Activated CD4-positive, alpha-beta memory T cell treated with anti-CD3 and anti-CD28 coated beads, Interleukin-2, amount 10 ng/mL, durations not matched to agents 7 days and 5 days (primary cell): Measurements from ENCODE around the gene SHOX. TPM values are rescaled to one million over a fixed set of nuclear protein-coding genes. Genes with fewer than 3 reads are reported as not detected.
"Not testable (repeated sequence)": the region's sequence is repeated elsewhere in the genome, so short reads cannot be mapped to it uniquely, and the experiment has no call there.

ENCODE experiments used
- CTCF ChIA-PET: fragments of 350-600 bp; sonication (Branson Sonifier 250); formaldehyde crosslinking; loops from one replicate; lab custom pipeline; 2021; ENCODE audit warnings: antibody characterized with exemption, inconsistent platforms; lab: Charles Lee
- POLR2A ChIA-PET: fragments of 350-600 bp; sonication (Branson Sonifier 250); formaldehyde crosslinking; loops from one replicate; lab custom pipeline; 2021; ENCODE audit warnings: antibody characterized with exemption; lab: Charles Lee
- DNase-seq: peaks from one replicate; pipeline ENCODE4 v3.0.0-alpha.2; 2020
- H3K27ac Mint-ChIP-seq: one replicate; pipeline ENCODE4 v1.8.0; 2021; ENCODE audit warnings: mild to moderate bottlenecking, mixed read lengths
- H3K27me3 Mint-ChIP-seq: one replicate; pipeline ENCODE4 v1.8.0; 2021; ENCODE audit warnings: mixed read lengths
- H3K36me3 Mint-ChIP-seq: one replicate; pipeline ENCODE4 v1.8.0; 2021; ENCODE audit warnings: low read depth, mixed read lengths
- H3K4me1 Mint-ChIP-seq: one replicate; pipeline ENCODE4 v1.8.0; 2021; ENCODE audit warnings: mixed read lengths
- H3K4me3 Mint-ChIP-seq: one replicate; pipeline ENCODE4 v1.8.0; 2021; ENCODE audit warnings: mild to moderate bottlenecking, mixed read lengths
- H3K9me3 Mint-ChIP-seq: one replicate; pipeline ENCODE4 v1.8.0; 2021; ENCODE audit warnings: mixed read lengths
- total RNA-seq, 2 experiments: library from RNA; stranded (reverse); gene quantifications; one replicate each; pipeline ENCODE4 v1.2.3, GENCODE V29; 2021

Gene SHOX
- total RNA-seq, 2 experiments from 2014 or later = not detected

- Mint-ChIP-seq H3K9me3 (peaks cover 7% of the 10 kb centered on the region), H3K4me3 (no peak overlapping the region), H3K36me3 (no peaks in the 10 kb centered on the region), H3K27me3 (no peaks in the 10 kb centered on the region), H3K27ac (no peak overlapping the region), H3K4me1 (no peaks in the 10 kb centered on the region)
- ChIA-PET CTCF (no interaction called here), POLR2A (no interaction called here)
- no peak for DNase-seq
These were observed 18.6 kb downstream of the SHOX start for GRCh38 chrX:649166-649565.

DNA sequence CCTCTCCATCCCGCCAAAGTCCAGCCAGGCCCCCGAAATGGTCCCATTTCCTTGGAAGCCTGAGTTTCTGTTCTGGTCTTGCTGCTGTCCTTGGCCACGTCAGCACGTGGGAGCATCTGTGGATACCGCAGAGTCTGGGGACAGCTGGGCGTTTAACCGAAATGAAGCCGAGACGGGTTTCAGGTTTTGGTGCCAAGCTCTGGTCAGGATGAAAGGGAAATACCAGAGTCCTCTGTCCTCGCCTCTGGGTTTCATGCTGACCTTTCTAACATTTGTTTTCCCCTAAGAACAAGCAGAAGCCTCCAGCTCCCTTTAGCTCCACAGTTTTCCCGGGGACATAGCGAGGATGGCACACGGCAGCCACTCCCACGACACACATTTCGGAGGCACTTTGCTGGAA lies 19.7 kb downstream of the SHOX start:
- ChIA-PET POLR2A (no interaction called here), CTCF (no interaction called here)
- no peaks in the 10 kb centered on the region for H3K4me1 Mint-ChIP-seq
- H3K36me3 Mint-ChIP-seq = no peaks in the 10 kb centered on the region
- H3K27me3 Mint-ChIP-seq = no peaks in the 10 kb centered on the region
- H3K4me3 Mint-ChIP-seq = no peak overlapping the region
- H3K27ac Mint-ChIP-seq = no peak overlapping the region
- peaks cover 7% of the 10 kb centered on the region for H3K9me3 Mint-ChIP-seq
- DNase-seq = no peak

DNA sequence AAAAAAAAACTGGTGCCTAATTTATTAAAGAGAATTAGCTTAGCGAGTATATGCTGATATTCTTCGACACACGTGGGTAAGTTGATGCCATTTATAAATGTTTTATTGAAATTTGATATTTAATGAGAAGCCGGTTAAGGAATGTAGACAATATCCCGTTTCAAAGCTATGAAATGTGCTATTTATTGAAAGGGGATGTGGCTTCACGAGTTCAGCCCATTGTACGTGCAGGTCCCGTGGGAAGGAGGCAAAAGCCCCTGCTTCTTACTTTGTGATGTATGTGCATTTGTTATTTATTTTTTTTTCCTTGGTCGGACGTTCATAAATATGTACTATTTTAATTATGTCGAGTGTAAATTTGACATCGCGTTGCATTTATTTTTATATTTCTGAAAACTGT lies 20.2 kb downstream of the SHOX start:
- CTCF ChIA-PET = no interaction called here
- no peak for DNase-seq
- Mint-ChIP-seq H3K4me1 (no peaks in the 10 kb centered on the region), H3K27ac (no peak overlapping the region), H3K36me3 (no peaks in the 10 kb centered on the region), H3K9me3 (peaks cover 7% of the 10 kb centered on the region), H3K27me3 (no peaks in the 10 kb centered on the region), H3K4me3 (no peak overlapping the region)
- POLR2A ChIA-PET = no interaction called here

DNA sequence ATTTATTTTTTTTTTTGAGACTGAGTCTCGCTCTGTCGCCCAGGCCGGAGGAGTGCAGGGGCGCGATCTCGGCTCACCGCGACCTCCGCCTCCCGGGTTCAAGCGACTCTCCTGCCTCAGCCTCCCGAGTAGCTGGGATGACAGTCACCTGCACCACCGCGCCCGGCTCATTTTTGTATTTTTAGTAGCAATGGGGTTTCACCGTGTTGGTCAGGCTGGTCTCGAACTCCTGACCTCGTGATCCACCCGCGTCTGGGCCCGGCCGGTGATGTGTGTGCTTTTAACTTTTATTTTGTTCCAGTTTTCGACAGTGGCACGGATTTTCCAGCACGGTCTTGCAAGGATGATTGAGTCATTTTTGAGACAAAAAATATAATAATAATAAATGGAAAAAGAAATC lies 21.3 kb downstream of the SHOX start:
- POLR2A ChIA-PET, H3K27ac Mint-ChIP-seq, H3K36me3 Mint-ChIP-seq, CTCF ChIA-PET, H3K27me3 Mint-ChIP-seq, H3K9me3 Mint-ChIP-seq, H3K4me3 Mint-ChIP-seq, H3K4me1 Mint-ChIP-seq, DNase-seq: not testable (repeated sequence)

DNA sequence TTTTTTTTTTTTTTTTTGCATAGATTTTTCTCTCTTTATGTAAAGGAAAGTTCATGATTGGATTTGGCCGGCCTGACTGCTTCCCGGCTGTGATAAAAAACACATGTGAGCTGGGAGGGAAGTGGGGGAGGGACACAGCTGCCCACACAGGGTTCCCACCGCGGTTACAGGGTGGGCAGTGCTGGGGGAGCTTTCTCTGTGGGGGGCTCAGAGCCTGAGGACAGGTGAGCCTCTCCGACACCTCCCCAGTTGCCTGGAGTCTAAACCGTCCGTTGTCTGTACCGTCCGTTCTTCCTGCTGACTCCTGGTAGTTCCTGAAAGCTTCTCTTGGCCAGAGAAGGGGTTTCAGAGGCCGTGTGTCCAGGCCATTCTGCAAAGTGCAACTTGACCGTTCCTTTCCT lies 21.8 kb downstream of the SHOX start:
- H3K4me1 Mint-ChIP-seq = no peaks in the 10 kb centered on the region
- DNase-seq = no peak
- no peak overlapping the region for H3K27ac Mint-ChIP-seq
- peaks cover 7% of the 10 kb centered on the region for H3K9me3 Mint-ChIP-seq
- no peak overlapping the region for H3K4me3 Mint-ChIP-seq
- no peaks in the 10 kb centered on the region for H3K36me3 Mint-ChIP-seq
- no peaks in the 10 kb centered on the region for H3K27me3 Mint-ChIP-seq
- POLR2A ChIA-PET = no interaction called here
- CTCF ChIA-PET = no interaction called here

GRCh38 chrX:653306-653705 lies 22.7 kb downstream of the SHOX start:
- CTCF ChIA-PET = no interaction called here
- DNase-seq = no peak

DNA sequence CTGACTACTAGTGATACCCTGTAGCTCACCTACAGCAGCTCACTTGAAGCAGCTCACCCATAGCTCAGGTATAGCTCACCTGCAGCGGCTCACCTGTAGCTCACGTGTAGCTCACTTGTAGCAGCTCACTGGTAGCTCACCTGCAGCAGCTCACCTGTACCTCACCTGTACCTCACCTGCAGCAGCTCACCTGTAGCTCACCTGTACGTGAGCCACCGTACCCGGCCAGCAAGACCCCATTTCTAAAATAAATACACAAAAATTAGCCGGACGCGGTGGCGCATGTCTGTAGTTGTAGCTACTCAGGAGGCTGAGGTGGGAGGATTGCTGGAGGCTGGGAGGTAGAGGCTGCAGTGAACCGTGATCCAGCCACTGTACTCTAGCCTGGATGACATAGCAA lies 30.6 kb downstream of the SHOX start:
- H3K4me3 Mint-ChIP-seq = no peak overlapping the region
- POLR2A ChIA-PET = no interaction called here
- CTCF ChIA-PET = no interaction called here
- H3K4me1 Mint-ChIP-seq = no peaks in the 10 kb centered on the region
- H3K9me3 Mint-ChIP-seq = peaks cover 15% of the 10 kb centered on the region
- no peak overlapping the region for H3K27ac Mint-ChIP-seq
- DNase-seq = no peak
- H3K27me3 Mint-ChIP-seq = no peaks in the 10 kb centered on the region
- H3K36me3 Mint-ChIP-seq = no peaks in the 10 kb centered on the region

More at GRCh38 chrX:653306-653705, 22.7 kb downstream of the SHOX start:
- POLR2A ChIA-PET = no interaction called here
- Mint-ChIP-seq H3K27ac (no peak overlapping the region), H3K9me3 (peaks cover 10% of the 10 kb centered on the region), H3K36me3 (no peaks in the 10 kb centered on the region), H3K4me3 (no peak overlapping the region), H3K4me1 (no peaks in the 10 kb centered on the region), H3K27me3 (no peaks in the 10 kb centered on the region)

GRCh38 chrX:662126-662525 lies 31.5 kb downstream of the SHOX start:
- DNase-seq = no peak
- ChIA-PET POLR2A (no interaction called here), CTCF (no interaction called here)
- Mint-ChIP-seq H3K36me3 (no peaks in the 10 kb centered on the region), H3K4me1 (no peaks in the 10 kb centered on the region), H3K27me3 (no peaks in the 10 kb centered on the region), H3K4me3 (no peak overlapping the region), H3K27ac (no peak overlapping the region), H3K9me3 (peaks cover 16% of the 10 kb centered on the region)

DNA sequence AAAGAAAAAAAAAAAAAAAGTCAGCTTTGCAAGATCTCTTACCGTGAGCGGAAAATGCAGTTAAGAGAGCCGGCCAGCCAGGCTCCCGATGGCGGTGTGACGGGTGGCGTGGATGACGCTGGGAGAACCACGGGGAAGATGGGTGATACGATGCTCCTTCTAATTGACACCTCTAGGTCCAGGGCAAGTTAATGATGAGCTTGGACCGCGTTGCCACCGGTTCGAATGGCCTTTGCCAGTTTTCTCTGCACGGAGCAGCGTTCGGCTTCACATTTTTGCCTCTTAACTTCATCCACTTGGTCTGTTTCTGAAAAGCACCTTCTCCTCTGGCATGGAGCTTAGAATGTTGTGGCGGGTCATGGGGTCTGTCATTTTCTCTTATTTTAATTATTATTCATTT lies 33.2 kb downstream of the SHOX start:
- Mint-ChIP-seq H3K4me1 (no peaks in the 10 kb centered on the region), H3K9me3 (peaks cover 14% of the 10 kb centered on the region), H3K27me3 (no peaks in the 10 kb centered on the region), H3K36me3 (no peaks in the 10 kb centered on the region), H3K27ac (no peak overlapping the region), H3K4me3 (no peak overlapping the region)
- ChIA-PET CTCF (no interaction called here), POLR2A (no interaction called here)
- DNase-seq = no peak

DNA sequence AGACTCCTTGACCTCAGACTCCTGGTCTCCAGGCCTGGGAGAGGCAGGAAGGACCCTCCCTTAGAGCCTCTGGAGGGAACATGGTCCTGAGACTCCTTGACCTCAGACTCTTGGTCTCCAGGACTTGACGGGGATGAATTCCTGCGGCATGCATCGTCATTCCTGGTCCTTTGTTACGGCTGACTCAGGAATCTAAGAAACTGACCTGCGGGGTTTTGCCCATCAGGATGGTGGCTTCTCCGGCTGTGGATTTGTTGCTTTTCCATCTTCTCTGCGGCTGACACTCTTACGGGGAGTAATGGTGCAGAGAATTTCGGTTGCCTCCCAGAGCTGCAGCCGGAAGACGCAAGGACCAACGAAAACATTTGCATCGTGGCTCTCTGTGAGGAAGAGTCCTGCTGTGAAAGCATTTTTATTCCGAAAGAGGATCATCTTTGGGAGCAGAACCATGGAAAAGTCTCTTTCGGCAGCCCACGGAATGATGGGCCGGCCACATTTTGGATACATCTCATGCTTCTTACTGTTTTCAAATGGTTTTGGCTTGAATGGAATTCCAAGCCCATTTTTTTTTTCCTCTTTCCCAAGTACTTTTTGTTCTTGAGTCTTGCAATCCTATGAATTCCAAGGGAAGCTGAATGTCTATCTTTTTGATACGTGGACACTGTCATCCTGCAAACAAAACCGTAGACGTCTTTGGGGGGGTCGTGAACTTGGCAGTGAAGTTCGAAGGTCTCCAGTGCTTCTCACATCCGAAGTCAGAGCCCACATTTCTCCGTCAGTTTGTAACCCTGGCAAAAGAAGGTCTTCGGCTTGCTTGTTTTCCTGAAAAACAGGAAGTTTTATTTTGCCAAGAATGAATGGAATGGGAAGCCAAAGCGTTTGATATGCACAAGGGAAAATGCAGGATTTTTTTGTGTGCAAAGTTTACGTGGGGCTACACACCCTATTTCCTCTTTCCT lies 36.5 kb downstream of the SHOX start:
- Mint-ChIP-seq H3K27ac (no peak overlapping the region), H3K27me3 (no peaks in the 10 kb centered on the region), H3K4me3 (no peak overlapping the region), H3K4me1 (no peaks in the 10 kb centered on the region), H3K36me3 (no peaks in the 10 kb centered on the region), H3K9me3 (peaks cover 7% of the 10 kb centered on the region)
- ChIA-PET POLR2A (no interaction called here), CTCF (no interaction called here)
- DNase-seq = no peak

GRCh38 chrX:670645-671044 lies 40.1 kb downstream of the SHOX start:
- Mint-ChIP-seq H3K36me3 (no peaks in the 10 kb centered on the region), H3K9me3 (peaks cover 10% of the 10 kb centered on the region), H3K4me1 (no peaks in the 10 kb centered on the region), H3K4me3 (no peak overlapping the region), H3K27ac (no peak overlapping the region), H3K27me3 (no peaks in the 10 kb centered on the region)
- ChIA-PET CTCF (no interaction called here), POLR2A (no interaction called here)
- no peak for DNase-seq

- no peak for DNase-seq
- H3K27ac Mint-ChIP-seq = no peak overlapping the region
- no peak overlapping the region for H3K4me3 Mint-ChIP-seq
- no peaks in the 10 kb centered on the region for H3K36me3 Mint-ChIP-seq
- H3K4me1 Mint-ChIP-seq = no peaks in the 10 kb centered on the region
- no peaks in the 10 kb centered on the region for H3K27me3 Mint-ChIP-seq
- peaks cover 13% of the 10 kb centered on the region for H3K9me3 Mint-ChIP-seq
- CTCF ChIA-PET = no interaction called here
- POLR2A ChIA-PET = no interaction called here
These were observed 42.3 kb downstream of the SHOX start for GRCh38 chrX:672931-673330.

DNA sequence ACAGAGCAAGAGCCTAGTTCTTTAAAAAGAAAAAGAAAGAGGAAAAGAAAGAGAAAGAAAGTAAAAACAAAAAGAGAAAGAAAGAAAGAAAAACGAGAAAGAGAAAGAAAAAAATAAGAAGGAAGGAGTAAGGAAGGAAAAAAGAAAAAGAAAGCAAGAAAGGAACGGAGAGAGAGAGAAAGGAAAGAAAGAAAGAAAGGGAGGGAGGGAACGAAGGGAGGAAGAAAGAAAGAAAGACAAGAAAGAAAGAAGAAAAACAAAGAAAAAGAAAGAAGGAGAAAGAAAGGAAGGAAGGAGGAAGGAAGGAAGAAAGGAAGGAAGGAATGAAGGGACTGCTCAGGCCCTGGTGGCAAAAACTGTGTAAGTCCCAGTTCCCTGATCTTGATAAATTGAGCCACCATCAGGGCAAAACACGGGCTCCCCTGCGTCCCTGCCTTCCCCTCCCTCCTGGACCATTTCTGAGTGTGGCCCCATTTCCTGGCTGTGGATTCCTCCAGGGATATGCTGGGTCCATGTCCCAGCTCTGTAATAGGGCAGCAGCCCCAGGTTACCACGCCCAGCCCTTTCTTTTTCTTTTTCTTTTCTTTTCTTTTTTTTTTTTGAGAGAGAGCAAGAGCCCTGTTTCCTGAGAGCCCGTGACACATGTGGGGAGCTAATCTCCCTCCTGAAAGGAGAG lies 44.8 kb downstream of the SHOX start:
- POLR2A ChIA-PET = no interaction called here
- DNase-seq = no peak
- H3K9me3 Mint-ChIP-seq = peaks cover 24% of the 10 kb centered on the region
- H3K27ac Mint-ChIP-seq = no peak overlapping the region
- H3K36me3 Mint-ChIP-seq = no peaks in the 10 kb centered on the region
- H3K4me3 Mint-ChIP-seq = no peak overlapping the region
- H3K27me3 Mint-ChIP-seq = no peaks in the 10 kb centered on the region
- CTCF ChIA-PET = no interaction called here
- no peaks in the 10 kb centered on the region for H3K4me1 Mint-ChIP-seq

GRCh38 chrX:675955-676295 lies 45.3 kb downstream of the SHOX start:
- no peaks in the 10 kb centered on the region for H3K27me3 Mint-ChIP-seq
- POLR2A ChIA-PET = no interaction called here
- H3K4me3 Mint-ChIP-seq = no peak overlapping the region
- DNase-seq = no peak
- peaks cover 24% of the 10 kb centered on the region for H3K9me3 Mint-ChIP-seq
- no peak overlapping the region for H3K27ac Mint-ChIP-seq
- H3K36me3 Mint-ChIP-seq = no peaks in the 10 kb centered on the region
- CTCF ChIA-PET = no interaction called here
- H3K4me1 Mint-ChIP-seq = no peaks in the 10 kb centered on the region
